CD4-positive, alpha-beta T cell treated with Interleukin-1 beta for 1 hour (primary cell): Measurements from ENCODE around the gene ZNF711.
A peak's percentile ranks its signal among the peaks of the same experiment; 100 is the strongest.
"Not testable (repeated sequence)": the region's sequence is repeated elsewhere in the genome, so short reads cannot be mapped to it uniquely, and the experiment has no call there.

Source experiments
- DNase-seq, 2 donors: peaks; one replicate each; pipeline ENCODE4 v3.0.0-alpha.2; 2020 to 2022

The ZNF711 gene

GRCh38 chrX:85243761-85244449 lies at the start of gene ZNF711, which contains the start of gene SATL1:
Gene ZNF711, plus strand, starts transcription at chrX:85243991. Its CDS starts 3,582 bp downstream, at chrX:85247573.
Gene SATL1, minus strand, starts transcription at chrX:85243779. Its CDS starts 134,811 bp downstream, at chrX:85108968.
- peak; percentile 22 to 42 for DNase-seq

GRCh38 chrX:85196319-85196718 lies 47.5 kb upstream of the ZNF711 start:
- DNase-seq, result no peak

GRCh38 chrX:85203461-85203970 lies 40.3 kb upstream of the ZNF711 start:
- DNase-seq, result no peak

- no peak for DNase-seq
Observed at GRCh38 chrX:85213792-85214530, 29.8 kb upstream of the ZNF711 start.

- DNase-seq, result no peak
Observed at GRCh38 chrX:85215946-85216345, 27.8 kb upstream of the ZNF711 start.

- no peak for DNase-seq
Observed at GRCh38 chrX:85221361-85221760, 22.4 kb upstream of the ZNF711 start.

- no peak for DNase-seq
Observed at GRCh38 chrX:85223359-85223758, 20.4 kb upstream of the ZNF711 start.

- DNase-seq, result no peak
Observed at GRCh38 chrX:85243155-85243554, 636 bp upstream of the ZNF711 start.

- peak in 1 of 2 donors; percentile 1 for DNase-seq
Observed at GRCh38 chrX:85244450-85245211, 840 bp downstream of the ZNF711 start.

GRCh38 chrX:85285286-85285685 lies 41.5 kb downstream of the ZNF711 start:
- not testable (repeated sequence) for DNase-seq

- DNase-seq, result no peak
Observed at GRCh38 chrX:85288992-85289723, 45.4 kb downstream of the ZNF711 start.

- no peak for DNase-seq
Observed at GRCh38 chrX:85303544-85303943, 59.8 kb downstream of the ZNF711 start.

GRCh38 chrX:85309717-85310116 lies 65.9 kb downstream of the ZNF711 start:
- DNase-seq, result no peak

- not testable (repeated sequence) for DNase-seq
Observed at GRCh38 chrX:85311348-85311747, 67.6 kb downstream of the ZNF711 start.
